HG03196 (cell line): ENCODE results near the gene ACBD3.
A peak's percentile ranks its signal among the peaks of the same experiment; 100 is the strongest.
"Not testable (repeated sequence)": the region's sequence is repeated elsewhere in the genome, so short reads cannot be mapped to it uniquely, and the experiment has no call there.

Source experiments
- ATAC-seq: cut with Tn5 transposase; IDR thresholded peaks from one replicate; pipeline ENCODE4 v1.9.1; 2021; ENCODE audit not compliant: unreplicated experiment

ACBD3 gene

GRCh38 chr1:226186124-226187018 is at the start of gene ACBD3:
ACBD3 (minus strand) TSS chr1:226186741; CDS start chr1:226186675, 66 bp downstream.
- peak; percentile 97 for ATAC-seq

- ATAC-seq = no peak
Observed at GRCh38 chr1:226233806-226234205, 47.3 kb upstream of the ACBD3 start.

GRCh38 chr1:226233293-226233692 is 46.8 kb upstream of the ACBD3 start:
- ATAC-seq = no peak

GRCh38 chr1:226226601-226227000 is 40.1 kb upstream of the ACBD3 start:
- no peak for ATAC-seq

GRCh38 chr1:226223786-226224244 is 37.3 kb upstream of the ACBD3 start:
- peak; percentile 52 for ATAC-seq

GRCh38 chr1:226223157-226223785 is 36.7 kb upstream of the ACBD3 start, which contains the start of gene MIXL1:
MIXL1 (plus strand) TSS chr1:226223664; CDS start chr1:226223682, 18 bp downstream.
- ATAC-seq = peak; percentile 17

GRCh38 chr1:226222686-226223085 is 36.1 kb upstream of the ACBD3 start:
- ATAC-seq = no peak

GRCh38 chr1:226220473-226221189 is 34.1 kb upstream of the ACBD3 start:
- ATAC-seq = no peak

- ATAC-seq = no peak
Observed at GRCh38 chr1:226217273-226217672, 30.7 kb upstream of the ACBD3 start.

GRCh38 chr1:226216056-226216455 is 29.5 kb upstream of the ACBD3 start:
- ATAC-seq = no peak

GRCh38 chr1:226215239-226215638 is 28.7 kb upstream of the ACBD3 start:
- no peak for ATAC-seq

- no peak for ATAC-seq
Observed at GRCh38 chr1:226212545-226212944, 26.0 kb upstream of the ACBD3 start.

- no peak for ATAC-seq
Observed at GRCh38 chr1:226211181-226211821, 24.8 kb upstream of the ACBD3 start.

- no peak for ATAC-seq
Observed at GRCh38 chr1:226210571-226211176, 24.1 kb upstream of the ACBD3 start.

GRCh38 chr1:226209307-226210059 is 22.9 kb upstream of the ACBD3 start:
- ATAC-seq = no peak

GRCh38 chr1:226207048-226207447 is 20.5 kb upstream of the ACBD3 start:
- ATAC-seq = no peak

GRCh38 chr1:226204198-226204597 is 17.7 kb upstream of the ACBD3 start:
- no peak for ATAC-seq

- no peak for ATAC-seq
Observed at GRCh38 chr1:226203655-226204054, 17.1 kb upstream of the ACBD3 start.

GRCh38 chr1:226203240-226203639 is 16.7 kb upstream of the ACBD3 start:
- ATAC-seq = no peak

- ATAC-seq = not testable (repeated sequence)
Observed at GRCh38 chr1:226202666-226203065, 16.1 kb upstream of the ACBD3 start.
